Prostate gland (tissue), 2 donors: ENCODE results near the gene ATP5PD. TPM values are rescaled to one million over a fixed set of nuclear protein-coding genes. Genes with fewer than 3 reads are reported as not detected.

Source experiments
- DNase-seq: peaks from one replicate; pipeline ENCODE4 v3.0.0-alpha.2; 2019; ENCODE audit warnings: low spot score
- H3K27ac ChIP-seq, 2 donors: fragments of 200-600 bp; sonication (generic); 2 replicates each; pipeline ENCODE4 v1.5.1; 2017 to 2019
- H3K27me3 ChIP-seq: fragments of 200-600 bp; sonication (generic); replicated peaks from 2 replicates; pipeline ENCODE4 v1.5.1; 2019; ENCODE audit not compliant: insufficient read depth
- H3K36me3 ChIP-seq, 2 donors: fragments of 200-600 bp; sonication (generic); 1 replicate in 1 of 2; 2 replicates in 1 of 2; pipeline versions ENCODE4 v1.5.1 to v1.8.1; 2017 to 2019
- H3K4me1 ChIP-seq: fragments of 200-600 bp; sonication (generic); replicated peaks from 2 replicates; pipeline ENCODE4 v1.5.1; 2019
- H3K4me3 ChIP-seq, 2 donors: fragments of 200-600 bp; sonication (generic); 2 replicates each; pipeline ENCODE4 v1.5.1; 2017 to 2019
- H3K9me3 ChIP-seq: fragments of 200-600 bp; sonication (generic); 2 replicates; pipeline ENCODE4 v1.5.1; 2017
- CTCF ChIP-seq, 4 experiments: fragments of 200-600 bp in 2 of 4; fragments of 450-650 bp in 2 of 4; sonication (generic) in 2 of 4; IDR thresholded peaks; 1 replicate in 3 of 4; 2 replicates in 1 of 4; pipeline ENCODE4 v1.5.1; 2016 to 2019; ENCODE audit warnings: antibody characterized with exemption in 4 of 4, mild to moderate bottlenecking in 2 of 4, moderate library complexity in 2 of 4
- POLR2A ChIP-seq: fragments of 450-650 bp; IDR thresholded peaks from one replicate; pipeline ENCODE4 v1.6.1; 2016; ENCODE audit warnings: antibody characterized with exemption, mild to moderate bottlenecking
- POLR2AphosphoS5 ChIP-seq: sonication (generic); formaldehyde crosslinking; IDR thresholded peaks from one replicate; pipeline ENCODE4 v1.6.1; 2017; ENCODE audit warnings: antibody characterized with exemption
- WGBS: methylation state at CpG from one replicate; pipeline ENCODE4 v1.1.5; 2018; 5-methylcytosine and 5-hydroxymethylcytosine counted together
- intact Hi-C: fragments of 100-400 bp; cut with DNase I; formaldehyde crosslinking; loops from one replicate; pipeline ENCODE4 v1.14.2; 2022
- total RNA-seq, 2 donors: library from RNA; depleted of rRNA; stranded (reverse); fragments of >200 nt; gene quantifications; one replicate each; pipeline ENCODE4 v1.1.0, GENCODE V29; 2016

ATP5PD gene
- total RNA-seq, 2 donors from 2014 or later = 116 to 201 TPM

DNA sequence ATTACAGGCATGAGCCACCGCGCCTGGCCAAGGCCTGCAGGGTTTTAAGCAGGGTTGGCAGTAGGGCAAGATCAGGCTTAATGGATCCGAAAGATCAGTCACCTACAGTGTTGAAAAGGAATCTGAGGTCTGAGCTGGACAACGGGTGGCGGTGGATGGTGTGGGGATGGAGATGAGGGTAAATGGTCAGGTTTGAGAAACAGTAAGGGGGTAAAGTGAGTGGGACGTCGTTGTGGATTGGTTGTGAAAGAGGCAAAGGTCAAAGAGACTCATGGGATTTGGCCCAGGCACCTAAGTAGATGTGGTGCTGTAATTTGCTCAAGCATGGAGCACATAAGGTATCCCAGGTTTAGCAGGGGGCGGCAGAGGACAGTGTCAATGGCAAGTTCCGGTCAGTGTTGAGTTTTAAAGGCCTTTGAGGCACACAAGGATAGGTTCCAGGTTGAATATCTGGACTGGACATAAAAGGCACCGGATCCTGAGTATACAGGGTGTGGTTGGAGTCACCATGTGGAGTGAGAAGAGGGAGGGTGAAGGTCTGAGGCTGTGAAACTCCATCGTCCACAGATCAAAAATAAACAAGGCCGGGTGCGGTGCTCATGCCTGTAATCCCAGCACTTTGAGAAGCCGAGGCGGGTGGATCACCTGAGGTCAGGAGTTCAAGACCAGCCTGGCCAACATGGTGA lies 39.9 kb upstream of the ATP5PD start:
- intact Hi-C loops = no loop called here
- DNase-seq = peak; percentile 42
- TF ChIP-seq POLR2A = no peak
- TF ChIP-seq CTCF (IDR thresholded peaks at IDR 0.05) = no peak
- no peak for TF ChIP-seq POLR2AphosphoS5
- no peaks in the 10 kb centered on the region for H3K27me3 ChIP-seq
- peaks cover 3% of the 10 kb centered on the region for H3K4me1 ChIP-seq
- H3K36me3 ChIP-seq = no peaks in the 10 kb centered on the region
- no peak overlapping the region for H3K4me3 ChIP-seq
- WGBS = 74% methylated on average over 15 of the region's 15 CpGs
- H3K9me3 ChIP-seq = no peaks in the 10 kb centered on the region
- peak overlapping the region; percentile 89 to 91 for H3K27ac ChIP-seq

GRCh38 chr17:75084039-75084660 lies 37.4 kb upstream of the ATP5PD start:
- no peak for DNase-seq
- no peak overlapping the region for H3K4me3 ChIP-seq
- no peak overlapping the region for H3K27ac ChIP-seq
- 73% methylated on average over 14 of the region's 14 CpGs for whole genome bisulfite sequencing
- H3K36me3 ChIP-seq = no peaks in the 10 kb centered on the region
- TF ChIP-seq POLR2A (no peak), POLR2AphosphoS5 (no peak), CTCF (IDR thresholded peaks at IDR 0.05) (no peak)
- H3K4me1 ChIP-seq = no peaks in the 10 kb centered on the region
- no peaks in the 10 kb centered on the region for H3K9me3 ChIP-seq
- H3K27me3 ChIP-seq = no peaks in the 10 kb centered on the region
- intact Hi-C loops = no loop called here

DNA sequence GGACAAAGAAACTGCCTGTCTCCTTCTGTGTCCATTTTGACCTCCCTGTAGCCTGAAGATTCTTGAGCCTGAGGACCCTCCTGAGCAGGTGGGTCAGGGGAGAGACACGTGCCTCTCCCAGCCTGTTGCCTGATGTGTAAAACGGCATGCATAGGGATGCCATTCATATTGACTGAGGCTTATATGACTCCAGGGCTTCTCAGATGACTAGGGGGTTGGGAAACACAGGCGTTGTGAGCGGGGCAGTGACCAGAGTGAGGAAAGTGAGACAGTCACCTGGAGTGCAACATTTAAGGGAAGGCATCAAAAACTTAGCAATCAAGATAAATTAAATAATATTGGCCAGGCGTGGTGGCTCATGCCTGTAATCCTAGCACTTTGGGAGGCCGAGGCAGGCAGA lies 35.9 kb upstream of the ATP5PD start:
- no peak for DNase-seq
- H3K27me3 ChIP-seq = no peaks in the 10 kb centered on the region
- H3K4me3 ChIP-seq = no peak overlapping the region
- H3K36me3 ChIP-seq = no peaks in the 10 kb centered on the region
- no peaks in the 10 kb centered on the region for H3K9me3 ChIP-seq
- H3K27ac ChIP-seq = no peak overlapping the region
- TF ChIP-seq CTCF (IDR thresholded peaks at IDR 0.05) = no peak
- TF ChIP-seq POLR2AphosphoS5 = no peak
- TF ChIP-seq POLR2A = no peak
- intact Hi-C loops = no loop called here
- WGBS = 77% methylated on average over 6 of the region's 6 CpGs
- no peaks in the 10 kb centered on the region for H3K4me1 ChIP-seq

DNA sequence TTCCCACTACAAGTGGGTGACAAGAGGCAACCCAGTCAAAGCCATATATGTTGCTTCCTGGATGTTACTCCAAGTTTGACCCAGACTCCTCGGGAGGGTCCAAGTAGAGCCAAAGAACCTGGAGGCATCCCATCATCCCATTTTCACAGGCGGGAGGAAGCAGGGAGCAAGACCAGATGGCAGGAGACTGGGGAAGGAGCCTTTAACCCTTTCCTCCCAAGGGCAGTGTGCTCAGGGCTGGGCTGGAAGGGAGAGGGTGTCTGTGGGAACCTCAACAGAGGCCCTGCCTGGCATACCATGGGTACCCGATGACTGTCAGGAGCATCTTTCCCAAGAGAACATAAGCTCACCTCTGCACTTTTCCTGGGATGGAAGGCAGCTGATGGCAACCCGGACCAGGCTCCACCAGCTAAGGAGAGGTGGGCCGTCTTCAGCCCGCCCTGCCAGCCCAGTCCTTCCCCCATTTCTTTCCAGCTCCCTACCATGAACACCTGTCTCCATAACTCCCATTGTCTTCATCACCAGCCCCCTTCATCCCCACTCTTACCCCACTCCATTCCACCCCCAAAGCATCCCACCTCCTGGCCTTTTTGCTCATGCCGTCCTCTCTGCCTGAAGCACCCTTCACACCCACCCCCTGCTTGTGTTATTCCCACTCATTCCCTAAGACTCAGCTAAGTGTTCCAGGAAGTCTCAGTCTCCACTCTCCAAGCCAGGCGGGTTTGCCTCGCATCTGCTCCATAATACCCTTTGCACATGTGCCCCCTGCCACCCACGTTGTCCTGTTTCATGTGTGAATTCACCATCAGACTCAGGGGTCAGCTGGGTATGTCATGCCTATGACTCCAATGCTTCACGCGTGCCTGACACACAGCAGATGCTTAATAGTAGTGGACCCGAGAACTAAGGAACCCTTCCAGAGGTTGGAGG lies 35.1 kb upstream of the ATP5PD start:
- DNase-seq = no peak
- no peaks in the 10 kb centered on the region for H3K4me1 ChIP-seq
- H3K9me3 ChIP-seq = no peaks in the 10 kb centered on the region
- intact Hi-C loops = no loop called here
- WGBS = 77% methylated on average over 13 of the region's 13 CpGs
- no peak for TF ChIP-seq POLR2A
- no peak for TF ChIP-seq CTCF (IDR thresholded peaks at IDR 0.05)
- no peak for TF ChIP-seq POLR2AphosphoS5
- no peaks in the 10 kb centered on the region for H3K36me3 ChIP-seq
- H3K27ac ChIP-seq = no peak overlapping the region
- H3K27me3 ChIP-seq = no peaks in the 10 kb centered on the region
- no peak overlapping the region for H3K4me3 ChIP-seq
